Skeletal muscle satellite cell (primary cell): ENCODE measurements around the gene FOXN3.

ENCODE experiments used
- H3K27me3 ChIP-seq: 2 replicates; pipeline ENCODE4 v1.7.0; 2013; ENCODE audit warnings: low read length; ENCODE audit not compliant: control insufficient read depth, insufficient read depth
- H3K36me3 ChIP-seq: 2 replicates; pipeline ENCODE4 v1.7.0; 2013; ENCODE audit warnings: mild to moderate bottlenecking, control low read depth, low read length; ENCODE audit not compliant: insufficient read depth
- H3K4me1 ChIP-seq: 2 replicates; pipeline ENCODE4 v1.7.0; 2013; ENCODE audit warnings: low read length; ENCODE audit not compliant: control insufficient read depth, insufficient read depth
- H3K4me2 ChIP-seq: 2 replicates; pipeline ENCODE4 v1.7.0; 2013; ENCODE audit warnings: mild to moderate bottlenecking, low read length
- H3K4me3 ChIP-seq: 2 replicates; pipeline ENCODE4 v1.7.0; 2013; ENCODE audit warnings: low read length
- H3K9ac ChIP-seq: 2 replicates; pipeline ENCODE4 v1.7.0; 2013; ENCODE audit warnings: mild to moderate bottlenecking, low read depth, low read length, moderate library complexity
- H3K9me3 ChIP-seq: replicated peaks from 2 replicates; pipeline ENCODE4 v1.7.0; 2013; ENCODE audit warnings: mild to moderate bottlenecking, control low read depth, low read length

FOXN3 gene

GRCh38 chr14:89317051-89317691, 99.9 kb downstream of the FOXN3 start:
- Histone ChIP-seq H3K36me3 (peaks cover 6% of the 10 kb centered on the region), H3K27me3 (no peaks in the 10 kb centered on the region), H3K4me3 (no peak overlapping the region), H3K4me1 (peaks cover 14% of the 10 kb centered on the region), H3K4me2 (no peak overlapping the region), H3K9ac (no peak overlapping the region), H3K9me3 (no peaks in the 10 kb centered on the region)

DNA sequence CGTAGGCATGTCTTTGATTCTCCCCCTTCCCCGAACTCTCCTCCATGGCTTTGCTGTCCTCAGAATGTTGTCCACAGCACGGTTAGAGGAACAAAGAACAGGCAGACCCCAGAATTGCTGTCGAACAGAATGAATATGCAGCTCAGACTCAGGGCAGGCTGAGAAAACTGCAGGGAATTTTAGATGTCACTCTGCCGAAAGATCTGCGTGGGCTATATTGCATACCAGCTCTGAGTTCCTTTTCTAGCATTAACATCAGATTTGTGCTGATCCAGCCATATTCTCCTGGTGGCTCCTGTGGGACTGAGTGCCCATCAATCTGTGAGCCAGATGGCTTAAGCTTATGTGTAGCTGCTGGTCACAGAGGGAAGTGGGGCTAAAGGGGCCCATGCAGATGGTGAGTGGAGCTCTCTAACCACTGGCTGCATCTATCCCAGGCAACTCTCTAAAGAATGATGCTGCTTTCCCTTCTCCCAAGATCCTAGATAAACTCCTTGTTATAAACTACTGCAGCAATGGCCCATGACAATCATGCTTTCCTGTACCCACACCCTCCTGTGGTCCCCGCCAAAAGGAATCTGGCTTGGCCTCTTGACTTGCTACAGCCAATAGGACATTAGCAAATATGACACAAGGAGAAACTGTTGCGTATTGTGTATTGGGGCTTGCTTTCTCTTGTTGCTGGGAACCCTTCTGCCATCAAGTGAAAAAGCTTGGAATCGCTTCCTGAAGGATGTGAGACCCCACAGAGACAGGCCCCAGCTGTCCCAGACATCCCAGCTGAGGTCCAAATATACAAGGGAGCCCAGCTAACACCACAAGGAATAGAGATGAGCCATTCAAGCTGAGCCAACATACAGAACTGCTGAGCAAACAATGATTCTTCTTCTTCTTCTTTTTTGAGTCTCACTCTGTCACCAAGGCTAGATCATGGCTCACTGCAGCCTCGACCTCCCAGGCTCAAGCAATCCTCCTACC, 101.3 kb downstream of the FOXN3 start:
- Histone ChIP-seq H3K36me3 (peaks cover 6% of the 10 kb centered on the region), H3K4me3 (no peak overlapping the region), H3K9ac (no peak overlapping the region), H3K4me2 (no peak overlapping the region), H3K9me3 (no peaks in the 10 kb centered on the region), H3K27me3 (no peaks in the 10 kb centered on the region), H3K4me1 (peaks cover 14% of the 10 kb centered on the region)

DNA sequence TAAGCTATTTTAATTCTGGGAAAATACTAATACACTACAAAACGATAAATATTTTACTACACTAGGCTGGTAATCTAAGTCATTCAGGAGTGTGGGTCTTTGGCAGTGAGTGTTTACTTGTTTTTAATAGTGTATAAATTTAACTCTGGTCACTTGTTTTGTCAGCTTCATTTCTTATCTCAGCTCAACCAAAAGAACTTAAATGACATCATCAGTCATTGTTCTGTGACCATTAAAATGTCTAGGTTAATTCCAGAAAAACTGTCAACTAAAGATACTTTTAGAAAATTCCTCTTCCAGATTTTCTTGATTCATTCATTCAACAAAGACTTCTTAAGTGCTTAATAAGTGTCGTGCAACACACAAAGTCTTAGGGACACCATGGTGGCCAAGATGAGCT, 102.8 kb downstream of the FOXN3 start:
- H3K4me2 ChIP-seq = no peak overlapping the region
- no peaks in the 10 kb centered on the region for H3K27me3 ChIP-seq
- no peaks in the 10 kb centered on the region for H3K9me3 ChIP-seq
- H3K9ac ChIP-seq = no peak overlapping the region
- no peak overlapping the region for H3K4me3 ChIP-seq
- peaks cover 6% of the 10 kb centered on the region for H3K36me3 ChIP-seq
- peaks cover 4% of the 10 kb centered on the region for H3K4me1 ChIP-seq

DNA sequence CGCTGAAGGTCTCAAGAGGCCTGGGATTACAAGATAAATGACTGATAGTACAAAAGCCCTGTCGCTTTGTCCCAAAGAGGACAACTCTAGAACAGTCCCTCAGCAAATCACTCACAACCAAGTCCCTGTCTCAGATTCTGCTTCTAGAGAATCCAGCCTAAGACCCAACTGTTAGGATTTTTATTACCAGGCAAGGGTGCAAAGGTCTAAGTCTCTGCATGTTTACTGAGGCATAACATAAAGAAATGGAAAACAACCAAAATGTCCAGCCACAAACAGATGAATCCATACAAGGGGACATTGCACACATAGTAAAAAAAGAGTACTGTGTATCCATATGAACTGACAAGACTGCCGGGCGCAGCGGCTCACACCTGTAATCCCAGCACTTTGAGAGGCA, 104.1 kb downstream of the FOXN3 start:
- H3K27me3 ChIP-seq = no peaks in the 10 kb centered on the region
- no peak overlapping the region for H3K4me3 ChIP-seq
- H3K4me1 ChIP-seq = peaks cover 6% of the 10 kb centered on the region
- H3K9me3 ChIP-seq = no peaks in the 10 kb centered on the region
- no peak overlapping the region for H3K4me2 ChIP-seq
- peaks cover 6% of the 10 kb centered on the region for H3K36me3 ChIP-seq
- no peak overlapping the region for H3K9ac ChIP-seq

DNA sequence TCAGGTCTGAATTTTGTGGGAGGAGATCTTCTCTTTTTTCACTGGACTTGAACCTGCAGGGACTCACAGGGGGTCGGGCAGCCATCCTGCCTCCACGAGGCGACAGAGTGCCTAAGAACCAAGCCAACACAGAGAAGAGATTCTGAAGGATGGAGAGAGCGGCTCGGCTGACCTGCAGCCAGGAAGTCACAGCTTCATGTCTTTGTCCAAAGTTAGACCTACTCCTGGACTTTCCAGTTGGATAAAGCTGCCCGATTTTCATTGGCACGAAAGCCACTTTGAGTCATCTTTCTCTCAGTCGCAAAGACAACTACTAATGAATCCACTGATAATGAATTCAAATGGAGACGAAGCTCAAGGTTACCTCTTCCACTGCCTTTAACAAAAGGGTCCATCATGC, 106.8 kb downstream of the FOXN3 start:
- Histone ChIP-seq H3K4me3 (no peak overlapping the region), H3K9ac (no peak overlapping the region)

DNA sequence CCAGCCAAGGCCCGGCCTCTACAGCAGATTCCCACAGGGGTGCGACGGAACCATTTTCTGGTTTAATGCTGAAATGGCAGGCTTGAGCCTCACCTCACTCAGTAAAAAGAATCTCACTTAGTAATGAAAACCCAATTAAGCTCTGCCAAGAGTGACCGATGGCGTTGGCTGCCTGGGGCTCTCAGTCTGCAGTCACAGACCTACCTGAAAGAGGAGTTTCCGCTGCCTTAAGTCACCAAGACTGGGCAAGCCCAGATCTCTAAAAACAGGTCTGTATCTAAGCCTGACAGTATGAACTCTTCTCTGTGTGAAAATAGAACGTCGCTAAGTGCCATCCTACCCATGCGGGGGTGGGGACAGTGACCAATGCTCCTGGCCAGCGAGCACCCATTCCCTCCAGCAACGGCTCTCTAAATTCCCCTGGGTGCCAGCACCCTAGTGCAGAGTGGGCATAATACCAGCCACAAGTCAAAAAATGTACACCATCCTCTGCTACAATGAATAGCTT, 107.3 kb downstream of the FOXN3 start:
- H3K9ac ChIP-seq = no peak overlapping the region
- H3K4me3 ChIP-seq = no peak overlapping the region
- H3K4me1 ChIP-seq = peaks cover 21% of the 10 kb centered on the region
- H3K4me2 ChIP-seq = no peak overlapping the region
- H3K27me3 ChIP-seq = no peaks in the 10 kb centered on the region
- H3K9me3 ChIP-seq = no peaks in the 10 kb centered on the region
- H3K36me3 ChIP-seq = no peaks in the 10 kb centered on the region

More for the DNA sequence above, 106.8 kb downstream of the FOXN3 start:
- no peak overlapping the region for H3K4me2 ChIP-seq
- no peaks in the 10 kb centered on the region for H3K36me3 ChIP-seq
- no peaks in the 10 kb centered on the region for H3K9me3 ChIP-seq
- peaks cover 16% of the 10 kb centered on the region for H3K4me1 ChIP-seq
- H3K27me3 ChIP-seq = no peaks in the 10 kb centered on the region

- Histone ChIP-seq H3K4me1 (peaks cover 33% of the 10 kb centered on the region), H3K4me2 (no peak overlapping the region), H3K9me3 (no peaks in the 10 kb centered on the region), H3K9ac (no peak overlapping the region), H3K4me3 (no peak overlapping the region), H3K27me3 (no peaks in the 10 kb centered on the region), H3K36me3 (no peaks in the 10 kb centered on the region)
Observed at GRCh38 chr14:89308232-89308959, 108.6 kb downstream of the FOXN3 start.

GRCh38 chr14:89307409-89307808, 109.6 kb downstream of the FOXN3 start:
- no peaks in the 10 kb centered on the region for H3K27me3 ChIP-seq
- H3K4me3 ChIP-seq = no peak overlapping the region
- H3K9ac ChIP-seq = no peak overlapping the region
- no peaks in the 10 kb centered on the region for H3K9me3 ChIP-seq
- H3K4me1 ChIP-seq = peaks cover 43% of the 10 kb centered on the region
- H3K4me2 ChIP-seq = no peak overlapping the region
- no peaks in the 10 kb centered on the region for H3K36me3 ChIP-seq

- Histone ChIP-seq H3K4me3 (peak overlapping the region; percentile 58), H3K27me3 (no peaks in the 10 kb centered on the region), H3K9ac (peak overlapping the region; percentile 82), H3K36me3 (peaks cover 5% of the 10 kb centered on the region), H3K9me3 (no peaks in the 10 kb centered on the region), H3K4me1 (peaks cover 49% of the 10 kb centered on the region), H3K4me2 (peak overlapping the region; percentile 82)
Observed at GRCh38 chr14:89304972-89305703, 111.9 kb downstream of the FOXN3 start.

- Histone ChIP-seq H3K27me3 (no peaks in the 10 kb centered on the region), H3K36me3 (peaks cover 5% of the 10 kb centered on the region), H3K4me2 (peak overlapping the region; percentile 82), H3K9ac (peak overlapping the region; percentile 82), H3K4me3 (peak overlapping the region; percentile 58), H3K4me1 (peaks cover 49% of the 10 kb centered on the region), H3K9me3 (no peaks in the 10 kb centered on the region)
Observed at GRCh38 chr14:89304561-89304960, 112.5 kb downstream of the FOXN3 start.
